GM12801 (cell line): ENCODE measurements around the gene ZC3H18.

Source experiments
- CTCF ChIP-seq: IDR thresholded peaks from one replicate; pipeline ENCODE4 v1.5.1; 2011; ENCODE audit warnings: control low read depth; ENCODE audit not compliant: insufficient read length; ENCODE audit errors: extremely low read depth

ZC3H18 gene

GRCh38 chr16:88636488-88637265 lies 66.5 kb downstream of the ZC3H18 start:
- no peak for TF ChIP-seq CTCF

GRCh38 chr16:88638323-88639230 lies 68.4 kb downstream of the ZC3H18 start, which contains the start of gene IL17C:
Gene IL17C, plus strand, starts transcription at chr16:88638572. Its CDS starts 70 bp downstream, at chr16:88638642.
- TF ChIP-seq CTCF, result no peak

- no peak for TF ChIP-seq CTCF
Measured at GRCh38 chr16:88639231-88640038, 69.2 kb downstream of the ZC3H18 start.

- no peak for TF ChIP-seq CTCF
Measured at GRCh38 chr16:88640039-88640495, 69.9 kb downstream of the ZC3H18 start.

GRCh38 chr16:88640498-88641247 lies 70.5 kb downstream of the ZC3H18 start:
- TF ChIP-seq CTCF, result no peak

GRCh38 chr16:88642881-88643643 lies 72.9 kb downstream of the ZC3H18 start:
- TF ChIP-seq CTCF, result no peak
